ENCODE data around the gene NAA80. TPM values are rescaled to one million over a fixed set of nuclear protein-coding genes. Genes with fewer than 3 reads are reported as not detected.

Gene NAA80
- total RNA-seq, 1 donor from 2014 or later, result 16.2 TPM

- Mint-ChIP-seq H3K27me3 (ENCODE audit: unreplicated experiment) (no peaks in the 10 kb centered on the region), H3K36me3 (ENCODE audit: unreplicated experiment) (peaks cover 7% of the 10 kb centered on the region), H3K4me3 (ENCODE audit: unreplicated experiment) (no peak overlapping the region), H3K27ac (ENCODE audit: unreplicated experiment) (no peak overlapping the region), H3K9me3 (ENCODE audit: unreplicated experiment) (no peaks in the 10 kb centered on the region), H3K4me1 (ENCODE audit: unreplicated experiment) (peaks cover 28% of the 10 kb centered on the region)
- no peak for DNase-seq (ENCODE audit: extremely low spot score, unreplicated experiment)
- TF ChIP-seq, protein P1, sequence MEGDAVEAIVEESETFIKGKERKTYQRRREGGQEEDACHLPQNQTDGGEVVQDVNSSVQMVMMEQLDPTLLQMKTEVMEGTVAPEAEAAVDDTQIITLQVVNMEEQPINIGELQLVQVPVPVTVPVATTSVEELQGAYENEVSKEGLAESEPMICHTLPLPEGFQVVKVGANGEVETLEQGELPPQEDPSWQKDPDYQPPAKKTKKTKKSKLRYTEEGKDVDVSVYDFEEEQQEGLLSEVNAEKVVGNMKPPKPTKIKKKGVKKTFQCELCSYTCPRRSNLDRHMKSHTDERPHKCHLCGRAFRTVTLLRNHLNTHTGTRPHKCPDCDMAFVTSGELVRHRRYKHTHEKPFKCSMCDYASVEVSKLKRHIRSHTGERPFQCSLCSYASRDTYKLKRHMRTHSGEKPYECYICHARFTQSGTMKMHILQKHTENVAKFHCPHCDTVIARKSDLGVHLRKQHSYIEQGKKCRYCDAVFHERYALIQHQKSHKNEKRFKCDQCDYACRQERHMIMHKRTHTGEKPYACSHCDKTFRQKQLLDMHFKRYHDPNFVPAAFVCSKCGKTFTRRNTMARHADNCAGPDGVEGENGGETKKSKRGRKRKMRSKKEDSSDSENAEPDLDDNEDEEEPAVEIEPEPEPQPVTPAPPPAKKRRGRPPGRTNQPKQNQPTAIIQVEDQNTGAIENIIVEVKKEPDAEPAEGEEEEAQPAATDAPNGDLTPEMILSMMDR (IDR thresholded peaks at IDR 0.05), result no peak
Measured at GRCh38 chr3:50318615-50319014, 19.4 kb upstream of the NAA80 start.

DNA sequence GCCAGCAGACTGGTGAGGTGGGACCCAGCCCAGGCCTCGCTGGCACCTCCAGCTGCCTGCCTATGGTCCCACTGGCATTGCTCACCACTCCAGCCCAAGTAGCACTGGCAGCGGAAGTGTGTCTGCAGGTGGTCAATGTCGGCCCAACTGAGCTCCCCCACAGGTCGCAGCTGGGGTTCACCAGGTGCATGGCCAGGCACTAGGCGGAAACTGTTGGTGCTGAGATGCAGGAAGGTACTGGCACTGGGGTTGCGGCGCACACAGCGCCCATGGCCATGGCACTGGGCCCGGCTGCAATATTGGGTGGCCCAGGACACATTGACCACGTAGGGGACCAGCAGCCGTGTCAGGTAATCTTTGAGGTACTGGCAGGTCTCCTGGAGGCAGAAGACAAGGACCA is 19.0 kb upstream of the NAA80 start:
- no peak for DNase-seq (ENCODE audit: extremely low spot score, unreplicated experiment)
- Mint-ChIP-seq H3K27ac (ENCODE audit: unreplicated experiment) (no peak overlapping the region), H3K4me3 (ENCODE audit: unreplicated experiment) (no peak overlapping the region), H3K4me1 (ENCODE audit: unreplicated experiment) (peaks cover 28% of the 10 kb centered on the region), H3K36me3 (ENCODE audit: unreplicated experiment) (peaks cover 7% of the 10 kb centered on the region), H3K27me3 (ENCODE audit: unreplicated experiment) (no peaks in the 10 kb centered on the region), H3K9me3 (ENCODE audit: unreplicated experiment) (no peaks in the 10 kb centered on the region)
- TF ChIP-seq, protein P1 (IDR thresholded peaks at IDR 0.05), result no peak

- Mint-ChIP-seq H3K27me3 (ENCODE audit: unreplicated experiment) (no peaks in the 10 kb centered on the region), H3K4me1 (ENCODE audit: unreplicated experiment) (peaks cover 26% of the 10 kb centered on the region), H3K36me3 (ENCODE audit: unreplicated experiment) (peaks cover 7% of the 10 kb centered on the region), H3K27ac (ENCODE audit: unreplicated experiment) (no peak overlapping the region), H3K4me3 (ENCODE audit: unreplicated experiment) (no peak overlapping the region), H3K9me3 (ENCODE audit: unreplicated experiment) (no peaks in the 10 kb centered on the region)
- no peak for DNase-seq (ENCODE audit: extremely low spot score, unreplicated experiment)
- TF ChIP-seq, protein P1 (IDR thresholded peaks at IDR 0.05), result no peak
Measured at GRCh38 chr3:50317300-50317699, 18.1 kb upstream of the NAA80 start.

DNA sequence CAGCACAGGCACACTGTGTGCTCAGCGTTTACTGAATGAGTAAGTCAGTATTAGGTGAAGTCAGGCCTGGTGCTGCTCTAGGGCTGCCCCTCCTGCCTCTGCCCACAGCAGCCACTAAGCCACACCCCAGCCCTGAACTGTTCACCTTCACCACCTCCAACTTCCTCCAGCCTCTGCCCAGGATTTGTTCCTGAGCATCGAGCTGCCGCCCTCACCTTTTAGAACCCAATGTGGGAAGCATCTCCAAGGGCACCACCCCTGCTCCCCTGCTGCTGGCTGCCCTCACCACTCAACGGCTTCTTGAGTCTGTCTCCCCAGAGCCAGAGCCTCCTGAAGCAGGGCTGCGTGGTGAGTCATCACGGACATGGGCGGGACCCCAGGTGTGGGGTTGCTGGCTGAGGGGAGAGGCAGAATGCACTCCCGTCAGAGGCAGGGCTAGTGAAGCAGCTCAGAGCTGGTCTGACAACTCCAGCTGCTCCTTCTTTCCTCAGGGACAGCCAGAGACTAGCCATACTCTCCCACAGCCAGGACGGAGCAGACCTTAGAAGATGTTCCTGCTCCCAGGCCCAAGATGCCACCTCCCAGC is 17.5 kb upstream of the NAA80 start:
- Mint-ChIP-seq H3K9me3 (ENCODE audit: unreplicated experiment) (no peaks in the 10 kb centered on the region), H3K27ac (ENCODE audit: unreplicated experiment) (peak overlapping the region; percentile 34), H3K4me1 (ENCODE audit: unreplicated experiment) (peaks cover 23% of the 10 kb centered on the region), H3K4me3 (ENCODE audit: unreplicated experiment) (no peak overlapping the region), H3K36me3 (ENCODE audit: unreplicated experiment) (peaks cover 7% of the 10 kb centered on the region), H3K27me3 (ENCODE audit: unreplicated experiment) (no peaks in the 10 kb centered on the region)
- DNase-seq (ENCODE audit: extremely low spot score, unreplicated experiment), result no peak
- TF ChIP-seq, protein P1 (IDR thresholded peaks at IDR 0.05), result no peak

DNA sequence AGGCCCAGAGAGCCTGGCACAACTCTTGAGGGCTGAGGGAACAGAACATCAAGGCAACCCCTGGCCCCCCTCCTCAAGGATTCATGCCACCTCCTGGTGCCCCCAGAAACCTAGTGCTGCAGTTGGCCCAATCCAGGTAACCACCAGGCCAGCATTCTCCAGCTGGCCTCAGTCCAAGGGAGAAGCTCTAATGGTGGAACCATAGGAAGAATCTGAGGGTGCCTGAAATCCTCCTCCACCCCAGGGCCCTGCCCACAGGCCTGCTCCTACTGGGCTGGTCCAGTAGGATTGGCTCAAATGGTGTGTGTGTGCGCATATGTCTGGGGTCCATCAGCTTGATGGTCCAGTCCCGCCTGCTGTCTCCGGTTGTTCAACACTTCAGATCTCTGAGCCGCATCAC is 15.6 kb upstream of the NAA80 start:
- DNase-seq (ENCODE audit: extremely low spot score, unreplicated experiment), result no peak
- H3K4me3 Mint-ChIP-seq (ENCODE audit: unreplicated experiment), result no peak overlapping the region
- TF ChIP-seq, protein P1 (IDR thresholded peaks at IDR 0.05), result no peak
- peaks cover 7% of the 10 kb centered on the region for H3K36me3 Mint-ChIP-seq (ENCODE audit: unreplicated experiment)
- no peaks in the 10 kb centered on the region for H3K27me3 Mint-ChIP-seq (ENCODE audit: unreplicated experiment)
- peaks cover 15% of the 10 kb centered on the region for H3K4me1 Mint-ChIP-seq (ENCODE audit: unreplicated experiment)
- no peak overlapping the region for H3K27ac Mint-ChIP-seq (ENCODE audit: unreplicated experiment)
- no peaks in the 10 kb centered on the region for H3K9me3 Mint-ChIP-seq (ENCODE audit: unreplicated experiment)
